GM12801 (cell line): ENCODE results near the gene KRTAP10-12.

Source experiments
- TF ChIP-seq, protein P1 (sequence below): IDR thresholded peaks from one replicate; pipeline ENCODE4 v1.5.1; 2011; ENCODE audit warnings: control low read depth; ENCODE audit not compliant: insufficient read length; ENCODE audit errors: extremely low read depth

Gene KRTAP10-12

DNA sequence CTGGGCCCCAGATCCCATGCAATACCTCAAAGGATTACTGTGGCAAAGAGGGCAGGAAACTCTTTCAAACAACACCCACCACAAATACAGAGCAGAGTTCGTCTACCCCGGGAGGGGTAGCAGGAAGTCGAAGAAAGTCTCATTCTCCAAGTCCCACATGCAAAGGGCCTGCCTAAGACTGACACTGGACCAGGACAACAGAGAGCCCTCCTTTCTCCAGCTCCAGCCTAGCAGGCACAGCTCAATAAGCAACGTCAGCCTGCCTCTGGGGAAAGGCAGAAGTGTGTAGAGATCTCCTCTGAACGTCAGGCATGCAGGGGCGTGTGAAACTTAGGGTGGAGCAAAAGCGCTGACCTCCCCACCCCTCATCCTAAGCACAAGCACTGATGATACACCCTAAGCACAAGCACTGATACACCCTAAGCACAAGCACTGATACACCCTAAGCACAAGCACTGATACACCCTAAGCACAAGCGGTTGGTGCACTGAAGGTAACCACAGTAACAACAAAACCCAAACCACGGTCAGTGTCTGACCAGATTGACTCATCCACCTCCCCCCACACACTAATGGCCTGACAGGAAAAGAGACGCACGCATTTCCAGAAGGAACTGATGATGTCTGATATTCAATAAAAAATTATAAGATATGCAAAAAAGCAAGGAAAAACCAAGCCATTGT is 37.9 kb upstream of the KRTAP10-12 start:
- TF ChIP-seq, protein P1, sequence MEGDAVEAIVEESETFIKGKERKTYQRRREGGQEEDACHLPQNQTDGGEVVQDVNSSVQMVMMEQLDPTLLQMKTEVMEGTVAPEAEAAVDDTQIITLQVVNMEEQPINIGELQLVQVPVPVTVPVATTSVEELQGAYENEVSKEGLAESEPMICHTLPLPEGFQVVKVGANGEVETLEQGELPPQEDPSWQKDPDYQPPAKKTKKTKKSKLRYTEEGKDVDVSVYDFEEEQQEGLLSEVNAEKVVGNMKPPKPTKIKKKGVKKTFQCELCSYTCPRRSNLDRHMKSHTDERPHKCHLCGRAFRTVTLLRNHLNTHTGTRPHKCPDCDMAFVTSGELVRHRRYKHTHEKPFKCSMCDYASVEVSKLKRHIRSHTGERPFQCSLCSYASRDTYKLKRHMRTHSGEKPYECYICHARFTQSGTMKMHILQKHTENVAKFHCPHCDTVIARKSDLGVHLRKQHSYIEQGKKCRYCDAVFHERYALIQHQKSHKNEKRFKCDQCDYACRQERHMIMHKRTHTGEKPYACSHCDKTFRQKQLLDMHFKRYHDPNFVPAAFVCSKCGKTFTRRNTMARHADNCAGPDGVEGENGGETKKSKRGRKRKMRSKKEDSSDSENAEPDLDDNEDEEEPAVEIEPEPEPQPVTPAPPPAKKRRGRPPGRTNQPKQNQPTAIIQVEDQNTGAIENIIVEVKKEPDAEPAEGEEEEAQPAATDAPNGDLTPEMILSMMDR = no peak

DNA sequence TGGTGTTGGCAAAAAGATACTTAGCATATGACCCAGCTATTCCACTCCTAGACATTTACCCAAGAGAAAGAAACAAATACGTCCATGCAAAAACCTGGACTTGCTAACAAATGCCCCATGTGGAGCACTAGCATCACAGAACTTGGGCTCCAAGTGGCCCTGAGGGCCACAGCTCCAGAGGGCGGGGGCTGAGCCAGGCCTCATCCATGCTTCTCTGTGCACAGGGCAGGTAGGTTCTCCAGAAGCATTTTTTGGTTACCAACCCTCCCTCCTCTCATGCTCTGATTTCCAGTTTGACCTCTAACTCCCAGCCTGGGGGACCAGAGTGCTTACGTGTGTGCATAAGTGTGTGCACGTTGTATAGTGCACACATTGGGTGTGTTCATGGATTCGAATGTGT is 32.3 kb upstream of the KRTAP10-12 start:
- TF ChIP-seq, protein P1 = no peak

DNA sequence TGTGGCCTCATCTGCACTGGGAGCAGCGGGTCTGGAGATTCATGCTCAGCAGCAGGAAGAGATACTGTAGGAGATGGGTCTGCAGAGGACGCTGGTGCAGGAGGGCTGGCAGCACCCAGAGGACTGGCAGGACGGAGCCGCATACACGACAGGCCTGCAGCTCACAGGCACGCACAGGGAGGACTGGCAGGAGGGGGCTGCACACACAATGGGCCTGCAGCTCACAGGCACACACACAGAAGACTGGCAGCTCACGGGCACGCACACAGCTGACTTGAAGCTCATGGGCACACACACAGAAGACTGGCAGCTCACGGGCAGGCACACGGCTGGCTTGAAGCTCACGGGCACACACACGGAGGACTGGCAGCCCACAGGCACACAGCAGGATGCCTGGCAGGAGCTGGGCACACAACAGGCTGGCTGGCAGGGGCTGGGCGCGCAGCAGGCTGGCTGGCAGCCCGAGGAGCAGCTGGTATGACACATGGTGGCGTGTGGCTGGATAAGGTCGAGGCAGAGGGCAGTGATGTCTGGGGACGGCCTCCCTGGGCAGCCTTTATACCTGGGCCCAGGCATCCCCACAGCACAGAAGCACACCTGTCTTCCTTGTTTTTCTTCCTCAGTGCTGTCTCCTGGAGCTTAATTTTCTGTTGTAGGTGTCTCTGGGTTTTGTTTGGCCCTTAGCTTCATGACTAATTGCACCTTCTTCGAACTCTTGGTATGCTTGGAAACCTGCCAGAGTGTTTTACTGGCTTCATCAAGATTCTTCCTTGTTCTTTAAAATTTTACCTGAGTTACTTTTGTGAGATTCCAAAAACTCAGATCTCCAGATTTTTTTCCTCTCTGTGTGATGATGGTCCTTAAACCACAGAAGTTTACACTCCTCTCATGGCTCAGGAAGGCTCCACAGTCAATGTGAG is 30.3 kb upstream of the KRTAP10-12 start, which contains the start of gene KRTAP12-2:
Gene KRTAP12-2, minus strand, starts transcription at position 527 of the 920 bp plus-strand sequence. Its CDS starts 41 bp downstream, at position 486.
- TF ChIP-seq, protein P1 = no peak

DNA sequence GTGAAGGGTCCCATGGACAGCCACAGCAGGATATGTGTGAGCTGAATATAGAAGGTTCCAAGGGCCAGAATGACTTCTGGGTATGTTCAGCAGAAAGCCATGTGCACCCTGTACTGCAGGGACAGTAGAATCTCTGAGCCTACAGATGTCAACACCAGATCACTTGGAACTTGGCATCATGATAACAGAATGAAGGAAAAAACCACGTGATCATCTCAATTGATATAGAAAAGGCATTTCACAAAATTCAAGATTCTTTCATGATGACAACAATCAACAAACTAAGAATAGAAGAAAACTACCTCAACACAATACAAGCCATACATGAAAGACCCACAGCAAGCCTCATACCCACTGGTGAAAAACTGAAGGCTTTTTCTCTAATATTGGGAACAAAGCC is 29.4 kb upstream of the KRTAP10-12 start:
- TF ChIP-seq, protein P1 = no peak

DNA sequence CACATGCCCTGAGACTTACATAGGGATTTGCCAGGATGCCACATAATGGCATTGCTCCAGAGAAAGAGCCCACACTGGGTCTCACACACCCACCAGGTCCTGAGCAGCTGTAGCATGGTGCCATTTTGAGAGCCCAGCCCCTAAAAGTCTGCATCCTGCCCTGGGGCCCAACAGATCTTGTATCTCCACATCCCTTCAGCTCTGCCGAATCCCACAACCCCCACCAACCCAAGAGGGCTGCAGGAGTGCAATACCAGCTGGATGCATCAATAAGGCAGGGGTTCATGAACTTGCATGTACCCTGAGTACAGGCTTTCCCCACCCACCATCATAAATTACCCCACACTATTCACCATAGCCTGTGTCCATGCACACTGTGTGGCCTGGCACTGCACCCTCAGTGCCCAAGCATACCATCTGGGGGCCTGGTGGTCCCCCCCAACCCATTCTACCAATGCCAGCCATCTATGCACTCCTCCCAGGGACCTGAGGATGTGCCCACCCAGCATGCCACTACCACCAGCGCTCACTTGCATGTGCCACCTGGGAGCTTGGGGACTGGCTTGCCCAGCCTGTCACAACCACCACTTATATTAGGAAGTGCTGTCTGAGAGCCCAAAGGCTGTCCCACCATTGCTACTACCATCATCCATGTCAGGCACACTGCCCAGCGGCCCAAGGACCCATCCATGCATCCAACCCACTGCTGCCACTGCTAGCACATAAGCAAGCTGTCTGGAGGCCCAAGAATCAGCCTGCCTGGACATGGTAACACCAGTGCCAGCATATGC is 26.1 kb upstream of the KRTAP10-12 start:
- TF ChIP-seq, protein P1 = no peak

DNA sequence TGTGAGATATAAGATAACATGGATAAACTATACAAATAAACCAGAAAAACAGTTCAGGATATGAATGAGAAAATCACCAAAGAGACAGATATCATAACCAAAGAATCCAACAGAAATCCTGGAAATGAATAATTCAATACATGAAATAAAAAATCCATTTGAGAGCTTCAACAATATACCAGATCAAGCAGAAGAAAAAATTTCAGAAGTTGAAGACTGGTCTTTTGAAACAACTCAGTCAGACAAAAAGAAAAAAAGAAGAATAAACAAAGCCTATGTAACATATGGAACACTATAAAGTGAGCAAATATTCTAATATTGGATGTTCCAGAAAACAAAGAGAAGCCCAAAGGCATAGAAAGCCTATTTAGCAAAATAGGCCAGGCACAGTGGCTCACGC is 25.1 kb upstream of the KRTAP10-12 start:
- TF ChIP-seq, protein P1 = no peak

DNA sequence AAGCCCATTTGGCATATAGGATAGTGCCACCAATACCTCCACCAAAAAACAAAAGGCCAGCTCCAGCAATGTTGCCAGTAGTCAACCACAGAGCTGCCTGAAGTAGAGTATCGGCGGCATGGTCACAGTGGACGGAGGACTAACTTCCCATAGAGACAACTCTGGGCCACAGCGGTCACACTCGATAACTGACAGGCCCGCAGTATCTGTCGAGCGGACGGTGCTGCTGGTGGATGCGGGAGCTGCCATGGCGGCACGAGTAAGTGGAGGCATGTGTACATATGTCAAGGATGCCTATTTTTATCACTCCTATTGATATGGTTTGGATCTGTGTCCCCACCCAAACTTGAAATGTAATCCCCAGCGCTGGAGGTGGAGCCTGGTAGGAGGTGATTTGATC is 19.1 kb upstream of the KRTAP10-12 start:
- TF ChIP-seq, protein P1 = no peak
